NT2/D1 (cell line): ENCODE results near the gene MYO5B.

Experiments used
- YY1 ChIP-seq: IDR thresholded peaks from 2 replicates; pipeline ENCODE4 v1.6.1; 2011; ENCODE audit not compliant: insufficient read length, insufficient read depth
- ZNF274 ChIP-seq: IDR thresholded peaks from 2 replicates; pipeline ENCODE4 v1.6.1; 2011; ENCODE audit warnings: mild to moderate bottlenecking, low read depth, low read length

DNA sequence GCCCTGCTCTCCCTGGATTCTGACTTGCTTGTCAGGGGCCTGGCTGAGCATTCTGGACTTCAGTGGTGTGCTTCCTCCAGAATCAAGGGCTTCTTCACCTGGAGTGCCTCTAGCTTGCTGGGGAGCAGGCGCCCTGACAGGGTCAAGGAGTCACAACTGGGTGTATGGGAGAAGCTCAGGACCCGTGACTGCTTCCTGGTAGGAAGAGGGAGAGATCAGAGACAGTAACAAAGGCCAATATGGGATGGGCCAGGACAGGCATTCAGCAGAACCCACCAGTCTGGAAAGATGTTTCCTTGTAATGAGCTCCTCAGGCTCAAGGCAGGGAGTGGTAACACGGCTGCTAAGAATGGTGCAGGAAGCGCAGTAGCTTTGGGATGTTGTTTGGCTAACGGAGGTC lies 277.2 kb downstream of the MYO5B start:
- TF ChIP-seq ZNF274 = no peak
- TF ChIP-seq YY1 = no peak
